ENCODE data around the gene CPHXL. TPM values are rescaled to one million over a fixed set of nuclear protein-coding genes. Genes with fewer than 3 reads are reported as not detected.

The CPHXL gene
- total RNA-seq (not detected), polyA plus RNA-seq (not detected)
- long read RNA-seq, donor 1: 0 reads
- long read RNA-seq, donor 2: 0 reads
- long read RNA-seq, donor 3: 0 reads

DNA sequence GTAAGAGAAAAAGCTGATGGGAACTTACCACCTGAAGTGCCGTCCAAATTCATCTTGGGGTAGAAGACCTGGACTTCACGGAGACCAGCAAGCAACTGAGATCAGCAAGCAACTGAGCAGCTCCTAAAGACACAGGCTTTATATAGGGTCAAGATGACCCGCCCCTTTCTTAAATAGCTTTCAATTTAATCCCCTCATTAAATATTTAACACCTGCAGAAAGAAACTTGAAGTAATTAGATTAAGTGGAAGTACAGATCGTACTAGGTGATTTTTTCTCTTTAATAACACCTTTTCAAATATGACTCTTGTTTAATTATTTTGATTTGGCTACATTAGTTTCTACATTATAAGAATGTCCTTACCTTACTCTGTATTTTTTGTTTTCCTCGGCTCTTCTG lies at the start of gene CPHXL:
Gene CPHXL, minus strand, starts transcription at position 101 of the 400 bp plus-strand sequence. Its CDS starts 48 bp downstream, at position 53.
- DNase-seq (no peak), ATAC-seq (no peak)
- peaks cover 0 to 6% (median 0%) of the 10 kb centered on the region in 12 donors for H3K9me3 ChIP-seq
- WGBS, 4 donors: 86 to 95% (median 93%) methylated on average over 5 of the region's 5 CpGs
- no peak within 1 kb of the TSS for H3K27ac ChIP-seq
- intact Hi-C loops (cut with DNase I): no loop called here
- H3K27me3 ChIP-seq: no peaks in the 10 kb centered on the region
- no peaks in the 10 kb centered on the region for H3K4me1 ChIP-seq
- no peak within 1 kb of the TSS for H3K4me3 ChIP-seq
- TF ChIP-seq POLR2A (IDR thresholded peaks at IDR 0.05) (no peak), CTCF (IDR thresholded peaks at IDR 0.05) (no peak)
- no peaks in the 10 kb centered on the region for H3K36me3 ChIP-seq

GRCh38 chr16:75774197-75774596 lies 47.9 kb upstream of the CPHXL start:
- Histone ChIP-seq H3K9me3 (peaks cover 0 to 4% (median 0%) of the 10 kb centered on the region in 12 donors), H3K4me3 (no peak overlapping the region), H3K27me3 (peaks cover 0 to 9% (median 0%) of the 10 kb centered on the region in 9 donors), H3K4me1 (no peaks in the 10 kb centered on the region), H3K36me3 (no peaks in the 10 kb centered on the region), H3K27ac (no peak overlapping the region)
- ATAC-seq (no peak), DNase-seq (no peak)
- intact Hi-C loops (cut with DNase I): no loop called here
- no peak for TF ChIP-seq CTCF (IDR thresholded peaks at IDR 0.05)
- no peak for TF ChIP-seq POLR2A (IDR thresholded peaks at IDR 0.05)
- 74 to 76% (median 75%) methylated on average over 1 of the region's 1 CpG for WGBS, 4 donors

- intact Hi-C loops (cut with DNase I): no loop called here
- Histone ChIP-seq H3K36me3 (no peaks in the 10 kb centered on the region), H3K27me3 (no peaks in the 10 kb centered on the region), H3K9me3 (peaks cover 0 to 4% (median 0%) of the 10 kb centered on the region in 12 donors), H3K4me3 (no peak overlapping the region), H3K4me1 (no peaks in the 10 kb centered on the region), H3K27ac (no peak overlapping the region)
- ATAC-seq (no peak), DNase-seq (no peak)
- no peak for TF ChIP-seq POLR2A (IDR thresholded peaks at IDR 0.05)
- TF ChIP-seq CTCF (IDR thresholded peaks at IDR 0.05): no peak
Observed at GRCh38 chr16:75770051-75770450, 43.8 kb upstream of the CPHXL start.

GRCh38 chr16:75764154-75764768 lies 38.0 kb upstream of the CPHXL start:
- Histone ChIP-seq H3K36me3 (no peaks in the 10 kb centered on the region), H3K4me1 (no peaks in the 10 kb centered on the region), H3K27me3 (no peaks in the 10 kb centered on the region), H3K27ac (no peak overlapping the region), H3K9me3 (no peaks in the 10 kb centered on the region), H3K4me3 (no peak overlapping the region)
- WGBS, 4 donors: 20 to 25% (median 22%) methylated on average over 7 of the region's 7 CpGs
- ATAC-seq: peak in 3 of 4 donors; percentile 90 to 95 (median 91)
- peak in 3 of 5 donors; percentile 40 to 50 (median 45) for DNase-seq
- intact Hi-C loops (cut with DNase I): loop anchor here (1.0 to 10.0 kb wide), 14 partner anchors 109 to 569 kb away; partner anchors contain the start of genes ADAT1 (in 2 of the 10), KARS1 (in 2 of the 10) and TERF2IP (in 2 of the 10)
- peak; percentile 64 to 87 (median 78) for TF ChIP-seq CTCF (IDR thresholded peaks at IDR 0.05)
- no peak for TF ChIP-seq POLR2A (IDR thresholded peaks at IDR 0.05)
